H9 (cell line): ENCODE results near the gene CHRNA4. TPM values are rescaled to one million over a fixed set of nuclear protein-coding genes. Genes with fewer than 3 reads are reported as not detected.

Experiments used
- DNase-seq: peaks from one replicate; pipeline ENCODE4 v3.0.0-alpha.2; 2017
- H2AFZ ChIP-seq: one replicate; pipeline ENCODE4 v1.6.1; 2013; ENCODE audit warnings: mild to moderate bottlenecking, low read length, control low read depth, moderate library complexity
- H2AK5ac ChIP-seq: 2 replicates; pipeline ENCODE4 v1.6.1; 2013; ENCODE audit warnings: low read length, control low read depth, mixed read lengths; ENCODE audit not compliant: insufficient read length
- H2BK120ac ChIP-seq: one replicate; pipeline ENCODE4 v1.6.1; 2013; ENCODE audit warnings: low read depth, mild to moderate bottlenecking, low read length, control low read depth, inconsistent platforms; ENCODE audit not compliant: poor library complexity, severe bottlenecking
- H2BK12ac ChIP-seq: 2 replicates; pipeline ENCODE4 v1.6.1; 2013; ENCODE audit warnings: low read length, control low read depth, mixed read lengths, low read depth; ENCODE audit not compliant: insufficient read length
- H2BK15ac ChIP-seq: 2 replicates; pipeline ENCODE4 v1.6.1; 2013; ENCODE audit warnings: low read depth, low read length, control low read depth
- H2BK20ac ChIP-seq: one replicate; pipeline ENCODE4 v1.6.1; 2013; ENCODE audit warnings: low read depth, mild to moderate bottlenecking, low read length, control low read depth, inconsistent platforms; ENCODE audit not compliant: poor library complexity, severe bottlenecking
- H2BK5ac ChIP-seq: 2 replicates; pipeline ENCODE4 v1.6.1; 2013; ENCODE audit warnings: low read length, control low read depth, mixed read lengths; ENCODE audit not compliant: insufficient read length
- H3K14ac ChIP-seq: 2 replicates; pipeline ENCODE4 v1.6.1; 2013; ENCODE audit warnings: low read length, control low read depth; ENCODE audit not compliant: insufficient read depth
- H3K18ac ChIP-seq: 2 replicates; pipeline ENCODE4 v1.6.1; 2013; ENCODE audit warnings: low read depth, mild to moderate bottlenecking, mixed read lengths, low read length, control low read depth; ENCODE audit not compliant: insufficient read length
- H3K23ac ChIP-seq: 2 replicates; pipeline ENCODE4 v1.6.1; 2013; ENCODE audit warnings: low read length, control low read depth, mixed read lengths, low read depth; ENCODE audit not compliant: insufficient read length
- H3K23me2 ChIP-seq: 2 replicates; pipeline ENCODE4 v1.6.1; 2013; ENCODE audit warnings: low read depth, mild to moderate bottlenecking, mixed read lengths, low read length, control low read depth; ENCODE audit not compliant: insufficient read length, poor library complexity, severe bottlenecking
- H3K27ac ChIP-seq: 2 replicates; pipeline ENCODE4 v1.5.1; 2013; ENCODE audit warnings: low read length, control low read depth, mixed read lengths, low read depth; ENCODE audit not compliant: insufficient read length
- H3K27me3 ChIP-seq: 2 replicates; pipeline ENCODE4 v1.6.1; 2013; ENCODE audit warnings: low read length, control low read depth, inconsistent platforms; ENCODE audit not compliant: insufficient read depth
- H3K4ac ChIP-seq: 2 replicates; pipeline ENCODE4 v1.6.1; 2013; ENCODE audit warnings: low read depth, mild to moderate bottlenecking, control low read depth, inconsistent platforms, low read length, moderate library complexity
- H3K4me1 ChIP-seq: 2 replicates; pipeline ENCODE4 v1.6.1; 2013; ENCODE audit warnings: low read length, control low read depth, inconsistent platforms; ENCODE audit not compliant: insufficient read depth
- H3K4me2 ChIP-seq: 2 replicates; pipeline ENCODE4 v1.6.1; 2013; ENCODE audit warnings: low read length, control low read depth, mixed read lengths; ENCODE audit not compliant: insufficient read length, insufficient read depth
- H3K56ac ChIP-seq: 2 replicates; pipeline ENCODE4 v1.6.1; 2013; ENCODE audit warnings: low read depth, mild to moderate bottlenecking, mixed read lengths, low read length, control low read depth; ENCODE audit not compliant: insufficient read length
- H3K79me1 ChIP-seq: 2 replicates; pipeline ENCODE4 v1.6.1; 2013; ENCODE audit warnings: low read depth, mild to moderate bottlenecking, moderate library complexity, low read length, control low read depth, inconsistent platforms; ENCODE audit not compliant: insufficient read depth, poor library complexity, severe bottlenecking
- H3K79me2 ChIP-seq: 2 replicates; pipeline ENCODE4 v1.6.1; 2013; ENCODE audit warnings: low read length, control low read depth, inconsistent platforms; ENCODE audit not compliant: insufficient read depth
- H3K9ac ChIP-seq: 2 replicates; pipeline ENCODE4 v1.6.1; 2013; ENCODE audit warnings: low read length, control low read depth, mixed read lengths; ENCODE audit not compliant: insufficient read length; ENCODE audit errors: extremely low read depth
- H3K9me3 ChIP-seq: one replicate; pipeline ENCODE4 v1.6.1; 2013; ENCODE audit warnings: low read depth, low read length, inconsistent platforms; ENCODE audit not compliant: control insufficient read depth
- H3T11ph ChIP-seq: one replicate; pipeline ENCODE4 v1.6.1; 2013; ENCODE audit warnings: mild to moderate bottlenecking, low read length, control low read depth, inconsistent platforms
- H4K20me1 ChIP-seq: one replicate; pipeline ENCODE4 v1.6.1; 2013; ENCODE audit not compliant: control insufficient read depth, insufficient read length, insufficient read depth
- H4K5ac ChIP-seq: 2 replicates; pipeline ENCODE4 v1.6.1; 2013; ENCODE audit warnings: low read depth, mild to moderate bottlenecking, mixed read lengths, low read length, control low read depth; ENCODE audit not compliant: insufficient read length
- H4K8ac ChIP-seq: replicated peaks from 2 replicates; pipeline ENCODE4 v1.6.1; 2013; ENCODE audit warnings: low read length, control low read depth, mixed read lengths, low read depth; ENCODE audit not compliant: insufficient read length
- H4K91ac ChIP-seq: 2 replicates; pipeline ENCODE4 v1.6.1; 2013; ENCODE audit warnings: low read depth, mild to moderate bottlenecking, moderate library complexity, mixed read lengths, low read length, control low read depth; ENCODE audit not compliant: insufficient read length
- H3K27ac Mint-ChIP-seq, 3 experiments: 2 replicates in 2 of 3; 3 replicates in 1 of 3; pipeline ENCODE4 v1.8.0; 2020 to 2021; ENCODE audit warnings: mixed read lengths in 3 of 3, mild to moderate bottlenecking in 1 of 3, moderate library complexity in 1 of 3
- H3K27me3 Mint-ChIP-seq: 2 replicates; pipeline ENCODE4 v1.8.0; 2021; ENCODE audit warnings: low read depth, mild to moderate bottlenecking, moderate library complexity, mixed read lengths
- H3K36me3 Mint-ChIP-seq, 3 experiments: 2 replicates in 2 of 3; 3 replicates in 1 of 3; pipeline ENCODE4 v1.8.0; 2020 to 2021; ENCODE audit warnings: low read depth in 3 of 3, mixed read lengths in 3 of 3; ENCODE audit not compliant: insufficient read depth in 1 of 3
- H3K4me1 Mint-ChIP-seq, 2 experiments: 2 replicates each; pipeline ENCODE4 v1.8.0; 2020; ENCODE audit warnings: mixed read lengths in 2 of 2
- H3K4me3 Mint-ChIP-seq, 2 experiments: 2 replicates in 1 of 2; 3 replicates in 1 of 2; pipeline ENCODE4 v1.8.0; 2020 to 2021; ENCODE audit warnings: mild to moderate bottlenecking in 2 of 2, mixed read lengths in 2 of 2, moderate library complexity in 1 of 2
- H3K9me3 Mint-ChIP-seq, 2 experiments: 2 replicates in 1 of 2; 3 replicates in 1 of 2; pipeline ENCODE4 v1.8.0; 2020; ENCODE audit warnings: mild to moderate bottlenecking in 2 of 2, mixed read lengths in 2 of 2, moderate library complexity in 1 of 2
- CTCF ChIP-seq: fragments of 200-600 bp; sonication (generic); conservative IDR thresholded peaks from 3 replicates; pipeline ENCODE4 v1.8.0; 2021; ENCODE audit warnings: antibody characterized with exemption, mild to moderate bottlenecking
- WGBS: extraction: QIAGEN DNeasy Blood & Tissue Kit; methylation state at CpG from one replicate; pipeline ENCODE4 v1.1.7; 2013; ENCODE audit warnings: missing lambda C conversion rate, low lambda C conversion rate, mixed read lengths; ENCODE audit not compliant: insufficient read length; ENCODE audit errors: extremely low coverage; 5-methylcytosine and 5-hydroxymethylcytosine counted together
- total RNA-seq: library from RNA; stranded (reverse); gene quantifications from 2 replicates; pipeline ENCODE4 v1.2.1, GENCODE V29; 2021

CHRNA4 gene
- total RNA-seq, 1 experiment from 2014 or later: 2.5 TPM

DNA sequence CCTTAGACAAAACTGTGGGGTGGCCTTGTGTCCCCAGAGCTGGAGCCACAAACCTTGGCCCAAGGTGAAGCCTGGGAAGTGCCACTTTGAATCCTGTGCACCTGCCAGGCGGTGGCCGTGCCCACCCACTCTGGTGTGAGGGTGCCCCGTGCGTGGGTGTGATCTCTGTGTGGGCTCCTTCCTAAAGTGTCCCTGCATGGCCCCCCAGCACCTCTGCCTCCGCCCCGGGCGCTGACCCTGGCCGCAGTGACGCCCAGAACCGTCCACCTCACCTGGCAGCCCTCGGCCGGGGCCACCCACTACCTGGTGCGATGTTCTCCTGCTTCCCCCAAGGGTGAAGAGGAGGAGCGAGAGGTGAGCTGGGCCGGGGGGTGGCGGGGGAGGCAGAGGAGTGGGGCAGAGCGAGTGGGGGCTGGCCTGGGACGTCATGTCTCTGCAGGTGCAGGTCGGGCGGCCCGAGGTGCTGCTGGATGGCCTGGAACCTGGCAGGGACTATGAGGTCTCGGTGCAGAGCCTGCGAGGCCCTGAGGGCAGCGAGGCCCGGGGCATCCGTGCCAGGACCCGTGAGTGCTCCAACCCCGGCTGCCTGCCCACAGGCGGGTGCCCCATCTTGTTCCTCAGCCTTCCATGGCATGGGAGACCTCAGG, 49.8 kb downstream of the CHRNA4 start:
- H3K27ac ChIP-seq: no peak overlapping the region
- H2BK12ac ChIP-seq: no peak overlapping the region
- no peak overlapping the region for H3K4ac ChIP-seq
- no peak overlapping the region for H2BK120ac ChIP-seq
- no peak overlapping the region for H2BK20ac ChIP-seq
- no peak overlapping the region for H4K8ac ChIP-seq
- H2BK5ac ChIP-seq: no peak overlapping the region
- no peak overlapping the region for H2BK15ac ChIP-seq
- no peak overlapping the region for H3K14ac ChIP-seq
- H3K23ac ChIP-seq: no peak overlapping the region
- no peak overlapping the region for H4K5ac ChIP-seq
- H3K18ac ChIP-seq: no peak overlapping the region
- no peak overlapping the region for H2AK5ac ChIP-seq
- no peak for DNase-seq
- no peaks in the 10 kb centered on the region for H3K27me3 ChIP-seq
- H3K79me2 ChIP-seq: no peaks in the 10 kb centered on the region
- no peaks in the 10 kb centered on the region for H3K79me1 ChIP-seq
- Mint-ChIP-seq H3K4me1 (peaks cover 4% of the 10 kb centered on the region in 2 experiments; a peak in 3 of 4 replicates), H3K27ac (no peak overlapping the region; a peak in 1 of 7 replicates), H3K27me3 (no peaks in the 10 kb centered on the region), H3K36me3 (no peaks in the 10 kb centered on the region), H3K9me3 (no peaks in the 10 kb centered on the region), H3K4me3 (no peak overlapping the region)
- no CpG with 5 or more reads among the region's 29 CpGs for WGBS
- H3K4me2 ChIP-seq: no peak overlapping the region
- no peak overlapping the region for H3K56ac ChIP-seq
- H3T11ph ChIP-seq: no peak overlapping the region
- no peak for TF ChIP-seq CTCF
- no peak overlapping the region for H3K9ac ChIP-seq
- no peaks in the 10 kb centered on the region for H3K23me2 ChIP-seq
- no peak overlapping the region for H4K91ac ChIP-seq
- H4K20me1 ChIP-seq: no peaks in the 10 kb centered on the region
- no peaks in the 10 kb centered on the region for H3K9me3 ChIP-seq
- no peak overlapping the region for H2AFZ ChIP-seq
- H3K4me1 ChIP-seq: no peaks in the 10 kb centered on the region
